CD1c-positive myeloid dendritic cell (primary cell): ENCODE data around the gene ELAVL1.

Source experiments
- DNase-seq: peaks from one replicate; pipeline ENCODE4 v3.0.0-alpha.2; 2016; ENCODE audit errors: extremely low spot score

ELAVL1 gene

GRCh38 chr19:8021374-8021773, 15.9 kb upstream of the ELAVL1 start:
- DNase-seq: no peak

- no peak for DNase-seq
Measured at GRCh38 chr19:8020681-8021080, 15.2 kb upstream of the ELAVL1 start.

- DNase-seq: peak; percentile 58
Measured at GRCh38 chr19:8017808-8018207, 12.4 kb upstream of the ELAVL1 start.

GRCh38 chr19:8004723-8005513, 523 bp downstream of the ELAVL1 start:
- peak; percentile 20 for DNase-seq

GRCh38 chr19:8004001-8004400, 1.4 kb downstream of the ELAVL1 start:
- DNase-seq: no peak

- peak; percentile 92 for DNase-seq
Measured at GRCh38 chr19:8001995-8002849, 3.2 kb downstream of the ELAVL1 start.

GRCh38 chr19:8001651-8001994, 3.8 kb downstream of the ELAVL1 start:
- no peak for DNase-seq

GRCh38 chr19:8000298-8001038, 5.0 kb downstream of the ELAVL1 start:
- no peak for DNase-seq

- DNase-seq: no peak
Measured at GRCh38 chr19:7999376-7999775, 6.1 kb downstream of the ELAVL1 start.

GRCh38 chr19:7997809-7998480, 7.5 kb downstream of the ELAVL1 start:
- peak; percentile 66 for DNase-seq

- DNase-seq: no peak
Measured at GRCh38 chr19:7996883-7997282, 8.6 kb downstream of the ELAVL1 start.

GRCh38 chr19:7995810-7996158, 9.7 kb downstream of the ELAVL1 start:
- DNase-seq: no peak

GRCh38 chr19:7994928-7995809, 10.3 kb downstream of the ELAVL1 start:
- no peak for DNase-seq

GRCh38 chr19:7994114-7994513, 11.3 kb downstream of the ELAVL1 start:
- DNase-seq: no peak

GRCh38 chr19:7993560-7993959, 11.9 kb downstream of the ELAVL1 start:
- DNase-seq: no peak

GRCh38 chr19:7992575-7992974, 12.9 kb downstream of the ELAVL1 start:
- no peak for DNase-seq

- DNase-seq: no peak
Measured at GRCh38 chr19:7989071-7989575, 16.3 kb downstream of the ELAVL1 start.

GRCh38 chr19:7988307-7988706, 17.1 kb downstream of the ELAVL1 start:
- no peak for DNase-seq

- DNase-seq: no peak
Measured at GRCh38 chr19:7987114-7987768, 18.2 kb downstream of the ELAVL1 start.
